Osteocyte (in vitro differentiated cells): Measurements from ENCODE around the gene RING1. TPM values are rescaled to one million over a fixed set of nuclear protein-coding genes. Genes with fewer than 3 reads are reported as not detected.

Experiments
- DNase-seq: peaks from one replicate; pipeline ENCODE4 v3.0.0; 2021; ENCODE audit warnings: mixed read lengths; ENCODE audit not compliant: unreplicated experiment; ENCODE audit errors: extremely low spot score
- H3K27ac Mint-ChIP-seq: one replicate; pipeline ENCODE4 v1.8.0; 2021; ENCODE audit warnings: mild to moderate bottlenecking, mixed read lengths; ENCODE audit not compliant: unreplicated experiment
- H3K27me3 Mint-ChIP-seq: one replicate; pipeline ENCODE4 v1.8.0; 2021; ENCODE audit warnings: mixed read lengths; ENCODE audit not compliant: unreplicated experiment
- H3K36me3 Mint-ChIP-seq: one replicate; pipeline ENCODE4 v1.8.0; 2021; ENCODE audit warnings: mixed read lengths; ENCODE audit not compliant: unreplicated experiment
- H3K4me1 Mint-ChIP-seq: one replicate; pipeline ENCODE4 v1.8.0; 2021; ENCODE audit warnings: mixed read lengths; ENCODE audit not compliant: unreplicated experiment
- H3K4me3 Mint-ChIP-seq: one replicate; pipeline ENCODE4 v1.8.0; 2021; ENCODE audit warnings: mild to moderate bottlenecking, moderate library complexity, mixed read lengths; ENCODE audit not compliant: unreplicated experiment
- H3K9me3 Mint-ChIP-seq: one replicate; pipeline ENCODE4 v1.8.0; 2021; ENCODE audit warnings: mixed read lengths; ENCODE audit not compliant: unreplicated experiment
- CTCF ChIP-seq: fragments of 200-600 bp; sonication (generic); IDR thresholded peaks from 2 replicates; pipeline ENCODE4 v1.5.0; 2021; ENCODE audit warnings: antibody characterized with exemption, mild to moderate bottlenecking, moderate library complexity
- total RNA-seq: library from RNA; stranded (reverse); gene quantifications from 2 replicates; pipeline ENCODE4 v1.2.1, GENCODE V29; 2021

RING1 gene
- total RNA-seq, 1 donor from 2014 or later: 58.8 TPM

- peaks cover 14% of the 10 kb centered on the region for H3K36me3 Mint-ChIP-seq
- H3K27ac Mint-ChIP-seq: no peak overlapping the region
- H3K4me1 Mint-ChIP-seq: peaks cover 34% of the 10 kb centered on the region
- H3K27me3 Mint-ChIP-seq: peaks cover 3% of the 10 kb centered on the region
- H3K9me3 Mint-ChIP-seq: no peaks in the 10 kb centered on the region
- no peak overlapping the region for H3K4me3 Mint-ChIP-seq
- no peak for DNase-seq
- TF ChIP-seq CTCF: no peak
These were observed 3.5 kb downstream of the RING1 start for GRCh38 chr6:33211666-33212422.

- Mint-ChIP-seq H3K27me3 (peaks cover 6% of the 10 kb centered on the region), H3K27ac (peak overlapping the region; percentile 68), H3K4me3 (peak overlapping the region; percentile 88), H3K36me3 (peaks cover 14% of the 10 kb centered on the region), H3K9me3 (no peaks in the 10 kb centered on the region), H3K4me1 (peaks cover 28% of the 10 kb centered on the region)
- TF ChIP-seq CTCF: no peak
- DNase-seq: no peak
These were observed 4.5 kb downstream of the RING1 start for GRCh38 chr6:33212857-33213165.

- H3K4me1 Mint-ChIP-seq: peaks cover 28% of the 10 kb centered on the region
- no peak for DNase-seq
- no peaks in the 10 kb centered on the region for H3K9me3 Mint-ChIP-seq
- H3K36me3 Mint-ChIP-seq: peaks cover 14% of the 10 kb centered on the region
- no peak for TF ChIP-seq CTCF
- H3K4me3 Mint-ChIP-seq: peak overlapping the region; percentile 88
- peak overlapping the region; percentile 68 for H3K27ac Mint-ChIP-seq
- peaks cover 11% of the 10 kb centered on the region for H3K27me3 Mint-ChIP-seq
These were observed 5.1 kb downstream of the RING1 start for GRCh38 chr6:33213166-33213988.

GRCh38 chr6:33213989-33214335 is 5.7 kb downstream of the RING1 start:
- Mint-ChIP-seq H3K4me3 (peak overlapping the region; percentile 88), H3K27me3 (peaks cover 14% of the 10 kb centered on the region), H3K27ac (peak overlapping the region; percentile 68), H3K9me3 (no peaks in the 10 kb centered on the region), H3K36me3 (peaks cover 14% of the 10 kb centered on the region), H3K4me1 (peaks cover 25% of the 10 kb centered on the region)
- no peak for TF ChIP-seq CTCF
- DNase-seq: no peak
